Fibroblast of lung (primary cell): Measurements from ENCODE around the gene KLC4.

ENCODE experiments used
- EZH2 ChIP-seq: IDR thresholded peaks from 2 replicates; pipeline ENCODE4 v1.5.1; 2012; ENCODE audit warnings: low read length, control low read depth, mild to moderate bottlenecking; ENCODE audit errors: missing control alignments
- TF ChIP-seq, protein P1 (sequence below), 2 donors: IDR thresholded peaks in 1 of 2; conservative IDR thresholded peaks in 1 of 2; 1 replicate in 1 of 2; 2 replicates in 1 of 2; pipeline ENCODE4 v1.5.1; 2011 to 2012; ENCODE audit warnings: low read length in 2 of 2, control low read depth in 1 of 2, inconsistent platforms in 1 of 2, low read depth in 1 of 2, mild to moderate bottlenecking in 1 of 2

GRCh38 chr6:43097098-43097489 lies 37.7 kb downstream of the KLC4 start:
- TF ChIP-seq, protein P1, sequence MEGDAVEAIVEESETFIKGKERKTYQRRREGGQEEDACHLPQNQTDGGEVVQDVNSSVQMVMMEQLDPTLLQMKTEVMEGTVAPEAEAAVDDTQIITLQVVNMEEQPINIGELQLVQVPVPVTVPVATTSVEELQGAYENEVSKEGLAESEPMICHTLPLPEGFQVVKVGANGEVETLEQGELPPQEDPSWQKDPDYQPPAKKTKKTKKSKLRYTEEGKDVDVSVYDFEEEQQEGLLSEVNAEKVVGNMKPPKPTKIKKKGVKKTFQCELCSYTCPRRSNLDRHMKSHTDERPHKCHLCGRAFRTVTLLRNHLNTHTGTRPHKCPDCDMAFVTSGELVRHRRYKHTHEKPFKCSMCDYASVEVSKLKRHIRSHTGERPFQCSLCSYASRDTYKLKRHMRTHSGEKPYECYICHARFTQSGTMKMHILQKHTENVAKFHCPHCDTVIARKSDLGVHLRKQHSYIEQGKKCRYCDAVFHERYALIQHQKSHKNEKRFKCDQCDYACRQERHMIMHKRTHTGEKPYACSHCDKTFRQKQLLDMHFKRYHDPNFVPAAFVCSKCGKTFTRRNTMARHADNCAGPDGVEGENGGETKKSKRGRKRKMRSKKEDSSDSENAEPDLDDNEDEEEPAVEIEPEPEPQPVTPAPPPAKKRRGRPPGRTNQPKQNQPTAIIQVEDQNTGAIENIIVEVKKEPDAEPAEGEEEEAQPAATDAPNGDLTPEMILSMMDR (conservative IDR thresholded peaks at IDR 0.05 in 1 of 2, IDR thresholded peaks at IDR 0.05 in 1 of 2; ENCODE audit: low read depth in 1 of 2, low read length in 2 of 2): no peak
- TF ChIP-seq EZH2: no peak
